H9 (cell line): ENCODE results near the gene DMRTA1. TPM values are rescaled to one million over a fixed set of nuclear protein-coding genes. Genes with fewer than 3 reads are reported as not detected.

Experiments used
- DNase-seq: peaks from one replicate; pipeline ENCODE4 v3.0.0-alpha.2; 2017
- H2AFZ ChIP-seq: one replicate; pipeline ENCODE4 v1.6.1; 2013; ENCODE audit warnings: mild to moderate bottlenecking, low read length, control low read depth, moderate library complexity
- H2AK5ac ChIP-seq: 2 replicates; pipeline ENCODE4 v1.6.1; 2013; ENCODE audit warnings: low read length, control low read depth, mixed read lengths; ENCODE audit not compliant: insufficient read length
- H2BK120ac ChIP-seq: one replicate; pipeline ENCODE4 v1.6.1; 2013; ENCODE audit warnings: low read depth, mild to moderate bottlenecking, low read length, control low read depth, inconsistent platforms; ENCODE audit not compliant: poor library complexity, severe bottlenecking
- H2BK12ac ChIP-seq: 2 replicates; pipeline ENCODE4 v1.6.1; 2013; ENCODE audit warnings: low read length, control low read depth, mixed read lengths, low read depth; ENCODE audit not compliant: insufficient read length
- H2BK15ac ChIP-seq: 2 replicates; pipeline ENCODE4 v1.6.1; 2013; ENCODE audit warnings: low read depth, low read length, control low read depth
- H2BK20ac ChIP-seq: one replicate; pipeline ENCODE4 v1.6.1; 2013; ENCODE audit warnings: low read depth, mild to moderate bottlenecking, low read length, control low read depth, inconsistent platforms; ENCODE audit not compliant: poor library complexity, severe bottlenecking
- H2BK5ac ChIP-seq: 2 replicates; pipeline ENCODE4 v1.6.1; 2013; ENCODE audit warnings: low read length, control low read depth, mixed read lengths; ENCODE audit not compliant: insufficient read length
- H3K14ac ChIP-seq: 2 replicates; pipeline ENCODE4 v1.6.1; 2013; ENCODE audit warnings: low read length, control low read depth; ENCODE audit not compliant: insufficient read depth
- H3K18ac ChIP-seq: 2 replicates; pipeline ENCODE4 v1.6.1; 2013; ENCODE audit warnings: low read depth, mild to moderate bottlenecking, mixed read lengths, low read length, control low read depth; ENCODE audit not compliant: insufficient read length
- H3K23ac ChIP-seq: 2 replicates; pipeline ENCODE4 v1.6.1; 2013; ENCODE audit warnings: low read length, control low read depth, mixed read lengths, low read depth; ENCODE audit not compliant: insufficient read length
- H3K23me2 ChIP-seq: 2 replicates; pipeline ENCODE4 v1.6.1; 2013; ENCODE audit warnings: low read depth, mild to moderate bottlenecking, mixed read lengths, low read length, control low read depth; ENCODE audit not compliant: insufficient read length, poor library complexity, severe bottlenecking
- H3K27ac ChIP-seq: 2 replicates; pipeline ENCODE4 v1.5.1; 2013; ENCODE audit warnings: low read length, control low read depth, mixed read lengths, low read depth; ENCODE audit not compliant: insufficient read length
- H3K27me3 ChIP-seq: 2 replicates; pipeline ENCODE4 v1.6.1; 2013; ENCODE audit warnings: low read length, control low read depth, inconsistent platforms; ENCODE audit not compliant: insufficient read depth
- H3K4ac ChIP-seq: 2 replicates; pipeline ENCODE4 v1.6.1; 2013; ENCODE audit warnings: low read depth, mild to moderate bottlenecking, control low read depth, inconsistent platforms, low read length, moderate library complexity
- H3K4me1 ChIP-seq: 2 replicates; pipeline ENCODE4 v1.6.1; 2013; ENCODE audit warnings: low read length, control low read depth, inconsistent platforms; ENCODE audit not compliant: insufficient read depth
- H3K4me2 ChIP-seq: 2 replicates; pipeline ENCODE4 v1.6.1; 2013; ENCODE audit warnings: low read length, control low read depth, mixed read lengths; ENCODE audit not compliant: insufficient read length, insufficient read depth
- H3K56ac ChIP-seq: 2 replicates; pipeline ENCODE4 v1.6.1; 2013; ENCODE audit warnings: low read depth, mild to moderate bottlenecking, mixed read lengths, low read length, control low read depth; ENCODE audit not compliant: insufficient read length
- H3K79me1 ChIP-seq: 2 replicates; pipeline ENCODE4 v1.6.1; 2013; ENCODE audit warnings: low read depth, mild to moderate bottlenecking, moderate library complexity, low read length, control low read depth, inconsistent platforms; ENCODE audit not compliant: insufficient read depth, poor library complexity, severe bottlenecking
- H3K79me2 ChIP-seq: 2 replicates; pipeline ENCODE4 v1.6.1; 2013; ENCODE audit warnings: low read length, control low read depth, inconsistent platforms; ENCODE audit not compliant: insufficient read depth
- H3K9ac ChIP-seq: 2 replicates; pipeline ENCODE4 v1.6.1; 2013; ENCODE audit warnings: low read length, control low read depth, mixed read lengths; ENCODE audit not compliant: insufficient read length; ENCODE audit errors: extremely low read depth
- H3K9me3 ChIP-seq: one replicate; pipeline ENCODE4 v1.6.1; 2013; ENCODE audit warnings: low read depth, low read length, inconsistent platforms; ENCODE audit not compliant: control insufficient read depth
- H3T11ph ChIP-seq: one replicate; pipeline ENCODE4 v1.6.1; 2013; ENCODE audit warnings: mild to moderate bottlenecking, low read length, control low read depth, inconsistent platforms
- H4K20me1 ChIP-seq: one replicate; pipeline ENCODE4 v1.6.1; 2013; ENCODE audit not compliant: control insufficient read depth, insufficient read length, insufficient read depth
- H4K5ac ChIP-seq: 2 replicates; pipeline ENCODE4 v1.6.1; 2013; ENCODE audit warnings: low read depth, mild to moderate bottlenecking, mixed read lengths, low read length, control low read depth; ENCODE audit not compliant: insufficient read length
- H4K8ac ChIP-seq: replicated peaks from 2 replicates; pipeline ENCODE4 v1.6.1; 2013; ENCODE audit warnings: low read length, control low read depth, mixed read lengths, low read depth; ENCODE audit not compliant: insufficient read length
- H4K91ac ChIP-seq: 2 replicates; pipeline ENCODE4 v1.6.1; 2013; ENCODE audit warnings: low read depth, mild to moderate bottlenecking, moderate library complexity, mixed read lengths, low read length, control low read depth; ENCODE audit not compliant: insufficient read length
- H3K27ac Mint-ChIP-seq, 3 experiments: 2 replicates in 2 of 3; 3 replicates in 1 of 3; pipeline ENCODE4 v1.8.0; 2020 to 2021; ENCODE audit warnings: mixed read lengths in 3 of 3, mild to moderate bottlenecking in 1 of 3, moderate library complexity in 1 of 3
- H3K27me3 Mint-ChIP-seq: 2 replicates; pipeline ENCODE4 v1.8.0; 2021; ENCODE audit warnings: low read depth, mild to moderate bottlenecking, moderate library complexity, mixed read lengths
- H3K36me3 Mint-ChIP-seq, 3 experiments: 2 replicates in 2 of 3; 3 replicates in 1 of 3; pipeline ENCODE4 v1.8.0; 2020 to 2021; ENCODE audit warnings: low read depth in 3 of 3, mixed read lengths in 3 of 3; ENCODE audit not compliant: insufficient read depth in 1 of 3
- H3K4me1 Mint-ChIP-seq, 2 experiments: 2 replicates each; pipeline ENCODE4 v1.8.0; 2020; ENCODE audit warnings: mixed read lengths in 2 of 2
- H3K4me3 Mint-ChIP-seq, 2 experiments: 2 replicates in 1 of 2; 3 replicates in 1 of 2; pipeline ENCODE4 v1.8.0; 2020 to 2021; ENCODE audit warnings: mild to moderate bottlenecking in 2 of 2, mixed read lengths in 2 of 2, moderate library complexity in 1 of 2
- H3K9me3 Mint-ChIP-seq, 2 experiments: 2 replicates in 1 of 2; 3 replicates in 1 of 2; pipeline ENCODE4 v1.8.0; 2020; ENCODE audit warnings: mild to moderate bottlenecking in 2 of 2, mixed read lengths in 2 of 2, moderate library complexity in 1 of 2
- WGBS: extraction: QIAGEN DNeasy Blood & Tissue Kit; methylation state at CpG from one replicate; pipeline ENCODE4 v1.1.7; 2013; ENCODE audit warnings: missing lambda C conversion rate, low lambda C conversion rate, mixed read lengths; ENCODE audit not compliant: insufficient read length; ENCODE audit errors: extremely low coverage; 5-methylcytosine and 5-hydroxymethylcytosine counted together
- total RNA-seq: library from RNA; stranded (reverse); gene quantifications from 2 replicates; pipeline ENCODE4 v1.2.1, GENCODE V29; 2021
- TF ChIP-seq, protein P1 (sequence below): fragments of 200-600 bp; sonication (generic); conservative IDR thresholded peaks from 3 replicates; pipeline ENCODE4 v1.8.0; 2021; ENCODE audit warnings: antibody characterized with exemption, mild to moderate bottlenecking

Gene DMRTA1
- total RNA-seq, 1 experiment from 2014 or later, result 2.8 TPM

GRCh38 chr9:22424616-22425015, 22.0 kb upstream of the DMRTA1 start:
- Histone ChIP-seq H3K27me3 (no peaks in the 10 kb centered on the region), H3K14ac (no peak overlapping the region), H3K4me1 (peaks cover 4% of the 10 kb centered on the region; the same call in 1 of the 2 replicates), H3K9me3 (no peaks in the 10 kb centered on the region), H3K9ac (no peak overlapping the region), H3K23me2 (no peaks in the 10 kb centered on the region), H2BK5ac (no peak overlapping the region), H2BK120ac (no peak overlapping the region), H4K5ac (no peak overlapping the region), H3K4me2 (no peak overlapping the region), H3K23ac (no peak overlapping the region), H3T11ph (no peak overlapping the region), H3K79me1 (no peaks in the 10 kb centered on the region), H2BK15ac (no peak overlapping the region), H2BK12ac (no peak overlapping the region), H2BK20ac (no peak overlapping the region), H4K91ac (no peak overlapping the region), H3K18ac (no peak overlapping the region), H4K8ac (no peak overlapping the region), H3K56ac (no peak overlapping the region), H3K27ac (no peak overlapping the region), H3K4ac (no peak overlapping the region), H4K20me1 (no peaks in the 10 kb centered on the region), H2AK5ac (no peak overlapping the region), H3K79me2 (no peaks in the 10 kb centered on the region), H2AFZ (no peak overlapping the region)
- H3K27me3 Mint-ChIP-seq, result no peaks in the 10 kb centered on the region
- TF ChIP-seq, protein P1, sequence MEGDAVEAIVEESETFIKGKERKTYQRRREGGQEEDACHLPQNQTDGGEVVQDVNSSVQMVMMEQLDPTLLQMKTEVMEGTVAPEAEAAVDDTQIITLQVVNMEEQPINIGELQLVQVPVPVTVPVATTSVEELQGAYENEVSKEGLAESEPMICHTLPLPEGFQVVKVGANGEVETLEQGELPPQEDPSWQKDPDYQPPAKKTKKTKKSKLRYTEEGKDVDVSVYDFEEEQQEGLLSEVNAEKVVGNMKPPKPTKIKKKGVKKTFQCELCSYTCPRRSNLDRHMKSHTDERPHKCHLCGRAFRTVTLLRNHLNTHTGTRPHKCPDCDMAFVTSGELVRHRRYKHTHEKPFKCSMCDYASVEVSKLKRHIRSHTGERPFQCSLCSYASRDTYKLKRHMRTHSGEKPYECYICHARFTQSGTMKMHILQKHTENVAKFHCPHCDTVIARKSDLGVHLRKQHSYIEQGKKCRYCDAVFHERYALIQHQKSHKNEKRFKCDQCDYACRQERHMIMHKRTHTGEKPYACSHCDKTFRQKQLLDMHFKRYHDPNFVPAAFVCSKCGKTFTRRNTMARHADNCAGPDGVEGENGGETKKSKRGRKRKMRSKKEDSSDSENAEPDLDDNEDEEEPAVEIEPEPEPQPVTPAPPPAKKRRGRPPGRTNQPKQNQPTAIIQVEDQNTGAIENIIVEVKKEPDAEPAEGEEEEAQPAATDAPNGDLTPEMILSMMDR, result no peak
- no peaks in the 10 kb centered on the region for H3K36me3 Mint-ChIP-seq
- no peak for DNase-seq
- H3K4me1 Mint-ChIP-seq, result peaks cover 5 to 16% of the 10 kb centered on the region in 2 experiments
- H3K9me3 Mint-ChIP-seq, result no peaks in the 10 kb centered on the region
- no CpG with 5 or more reads among the region's 2 CpGs for WGBS
- H3K4me3 Mint-ChIP-seq, result no peak overlapping the region
- H3K27ac Mint-ChIP-seq, result no peak overlapping the region
